GM12874 (cell line): ENCODE data around the gene BCL11B.

Source experiments
- CTCF ChIP-seq: IDR thresholded peaks from 2 replicates; pipeline ENCODE4 v1.5.1; 2011; ENCODE audit warnings: low read depth, mild to moderate bottlenecking, control low read depth, low read length, moderate library complexity; ENCODE audit not compliant: insufficient read depth

Gene BCL11B

DNA sequence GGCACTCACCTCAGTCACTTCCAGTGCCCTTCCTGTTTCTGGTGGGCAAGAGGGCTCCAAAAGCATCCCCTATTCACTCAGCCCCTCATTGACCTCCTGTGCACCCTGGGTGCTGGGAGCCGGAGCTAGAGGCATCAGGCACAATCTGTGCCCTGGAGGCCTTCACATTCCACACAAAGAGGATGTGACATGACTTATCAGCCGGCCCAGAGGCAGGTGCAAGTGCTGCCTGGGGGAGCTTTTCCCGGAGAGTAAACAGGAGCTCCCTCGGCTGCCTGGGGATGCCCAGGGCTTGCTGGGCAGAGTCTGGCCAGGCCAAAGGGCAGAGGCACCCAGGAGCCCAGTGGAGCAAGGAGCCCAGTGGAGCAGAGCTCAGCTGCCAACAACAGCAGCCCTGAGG lies 64.5 kb downstream of the BCL11B start:
- TF ChIP-seq CTCF, result no peak

DNA sequence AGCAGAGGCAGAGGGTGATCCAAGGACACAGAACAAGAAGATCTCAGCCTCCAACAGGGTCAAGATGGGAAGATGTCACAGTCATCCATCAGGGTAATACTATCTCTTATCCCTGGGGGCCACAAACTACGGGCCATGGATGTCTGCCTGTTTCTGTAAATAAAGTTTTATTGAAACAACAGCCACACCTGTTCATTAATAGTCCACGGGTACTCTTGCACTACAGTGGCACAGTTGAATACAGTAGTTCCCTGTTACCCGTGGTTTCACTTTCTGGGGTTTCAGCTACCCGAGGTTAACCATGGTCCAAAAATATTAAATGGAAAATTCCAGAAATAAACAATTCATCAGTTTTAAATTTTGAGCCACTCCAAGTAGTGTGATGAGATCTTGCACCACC lies 65.9 kb downstream of the BCL11B start:
- TF ChIP-seq CTCF, result no peak

- no peak for TF ChIP-seq CTCF
These were observed 66.8 kb downstream of the BCL11B start for GRCh38 chr14:99205086-99205688.

- TF ChIP-seq CTCF, result no peak
These were observed 68.2 kb downstream of the BCL11B start for GRCh38 chr14:99203801-99204200.

DNA sequence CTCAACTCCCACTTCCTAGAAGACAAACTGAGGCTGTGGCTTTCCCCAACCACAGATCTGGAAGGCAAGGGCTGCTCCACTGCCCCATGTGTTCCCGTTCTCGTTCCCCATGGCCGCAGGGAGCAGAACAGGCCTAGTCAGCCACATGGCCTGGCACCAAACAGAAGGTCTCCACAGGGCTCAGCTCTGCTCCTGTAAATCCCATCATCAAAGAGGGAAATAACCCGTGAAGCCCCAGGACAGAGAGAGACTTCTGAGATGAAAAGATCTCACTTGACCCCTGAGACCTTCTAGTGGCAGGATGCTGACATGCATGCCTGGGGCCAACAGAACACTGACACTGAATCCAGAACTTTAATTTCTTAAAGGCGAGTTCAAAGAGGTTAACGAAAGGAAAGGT lies 68.9 kb downstream of the BCL11B start:
- no peak for TF ChIP-seq CTCF

DNA sequence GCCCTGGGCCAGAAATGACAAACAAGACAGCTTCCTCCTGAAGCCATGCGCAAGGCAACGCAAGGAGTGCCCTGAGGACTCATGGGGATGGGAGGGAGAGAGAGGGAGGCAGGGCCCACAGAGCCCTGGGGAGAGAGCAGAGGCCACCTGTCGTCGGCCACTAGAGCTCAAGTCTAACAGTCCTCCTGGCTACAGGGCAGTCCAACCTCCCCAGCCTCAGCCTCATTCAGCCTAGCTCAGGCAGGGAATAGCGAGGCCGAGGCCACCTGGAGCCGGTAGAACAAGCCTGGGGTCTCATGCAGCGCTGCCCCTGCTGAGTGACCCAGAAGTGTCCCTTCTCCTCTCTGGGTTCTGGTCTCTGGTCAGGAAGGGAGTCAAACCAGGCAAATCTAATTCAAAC lies 69.5 kb downstream of the BCL11B start:
- no peak for TF ChIP-seq CTCF

DNA sequence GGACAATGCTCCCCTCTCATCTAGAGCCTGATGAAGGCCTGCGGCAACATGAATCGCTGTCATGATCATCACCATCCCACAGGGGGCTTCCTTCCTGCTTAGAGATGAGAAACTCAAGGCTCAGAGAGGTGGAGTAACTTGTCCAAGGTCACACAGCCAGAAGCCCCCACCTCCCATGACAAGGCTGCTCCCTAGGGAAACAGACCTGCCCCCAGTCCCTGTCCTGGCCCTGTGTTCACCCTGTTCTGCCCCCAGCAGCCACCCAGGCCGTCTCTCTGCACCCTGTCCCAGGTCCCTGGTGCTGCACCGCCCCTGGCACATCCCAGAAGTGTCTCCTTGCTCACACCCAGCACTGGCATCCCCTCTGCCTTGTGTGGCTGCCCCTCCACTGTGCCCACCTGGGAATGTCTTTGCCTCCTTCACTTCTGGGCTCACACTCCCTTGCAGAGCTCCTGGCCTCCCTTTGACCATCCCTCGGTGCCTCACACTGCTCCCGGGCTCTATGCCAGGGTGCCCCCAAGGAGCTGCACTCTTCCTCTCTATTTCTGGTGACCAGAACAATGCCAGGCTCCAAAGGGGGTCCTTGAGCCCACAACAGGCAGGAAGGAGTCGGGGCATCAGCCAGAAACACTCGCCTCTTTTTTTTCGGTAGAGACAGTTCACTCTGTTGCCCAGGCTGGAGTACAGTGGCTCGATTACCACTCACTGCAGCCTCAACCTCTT lies 70.5 kb downstream of the BCL11B start:
- TF ChIP-seq CTCF, result no peak

GRCh38 chr14:99200654-99201005 lies 71.4 kb downstream of the BCL11B start:
- TF ChIP-seq CTCF, result no peak
